ENCODE data around the gene LRRC34.

The LRRC34 gene

DNA sequence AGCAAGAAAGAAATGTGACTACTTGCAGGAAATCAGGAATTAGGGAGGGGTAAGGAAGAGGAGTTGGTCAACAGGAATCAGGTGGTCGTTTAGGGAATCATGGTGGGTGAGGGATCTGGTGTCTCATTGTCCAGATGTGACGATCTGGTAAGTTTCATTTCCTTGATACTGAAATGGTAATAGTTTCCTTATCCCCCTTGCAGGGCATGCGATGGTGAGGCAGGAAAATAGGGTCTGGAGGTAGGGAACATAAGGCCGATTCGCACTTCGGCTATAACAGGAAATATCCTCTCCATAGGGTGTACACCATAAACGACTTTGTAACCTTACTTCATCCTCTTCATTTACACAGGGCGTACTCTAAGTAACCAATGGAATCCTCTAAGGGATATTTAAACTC is 574 bp upstream of the LRRC34 start:
- TF ChIP-seq, protein P1, sequence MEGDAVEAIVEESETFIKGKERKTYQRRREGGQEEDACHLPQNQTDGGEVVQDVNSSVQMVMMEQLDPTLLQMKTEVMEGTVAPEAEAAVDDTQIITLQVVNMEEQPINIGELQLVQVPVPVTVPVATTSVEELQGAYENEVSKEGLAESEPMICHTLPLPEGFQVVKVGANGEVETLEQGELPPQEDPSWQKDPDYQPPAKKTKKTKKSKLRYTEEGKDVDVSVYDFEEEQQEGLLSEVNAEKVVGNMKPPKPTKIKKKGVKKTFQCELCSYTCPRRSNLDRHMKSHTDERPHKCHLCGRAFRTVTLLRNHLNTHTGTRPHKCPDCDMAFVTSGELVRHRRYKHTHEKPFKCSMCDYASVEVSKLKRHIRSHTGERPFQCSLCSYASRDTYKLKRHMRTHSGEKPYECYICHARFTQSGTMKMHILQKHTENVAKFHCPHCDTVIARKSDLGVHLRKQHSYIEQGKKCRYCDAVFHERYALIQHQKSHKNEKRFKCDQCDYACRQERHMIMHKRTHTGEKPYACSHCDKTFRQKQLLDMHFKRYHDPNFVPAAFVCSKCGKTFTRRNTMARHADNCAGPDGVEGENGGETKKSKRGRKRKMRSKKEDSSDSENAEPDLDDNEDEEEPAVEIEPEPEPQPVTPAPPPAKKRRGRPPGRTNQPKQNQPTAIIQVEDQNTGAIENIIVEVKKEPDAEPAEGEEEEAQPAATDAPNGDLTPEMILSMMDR (IDR thresholded peaks at IDR 0.05; ENCODE audit: low read depth, low read length, missing control alignments): no peak
- Histone ChIP-seq H3K27ac (no peak overlapping the region), H3K27me3 (replicated peaks) (no peaks in the 10 kb centered on the region), H3K36me3 (replicated peaks) (no peaks in the 10 kb centered on the region), H3K4me3 (ENCODE audit: low read depth, low read length) (peak overlapping the region; percentile 32)
- in situ Hi-C loops (cut with HindIII; ENCODE audit: low pct_ligation_motif_present, low sequenced_read_pairs): no loop called here
- DNase-seq: no peak

DNA sequence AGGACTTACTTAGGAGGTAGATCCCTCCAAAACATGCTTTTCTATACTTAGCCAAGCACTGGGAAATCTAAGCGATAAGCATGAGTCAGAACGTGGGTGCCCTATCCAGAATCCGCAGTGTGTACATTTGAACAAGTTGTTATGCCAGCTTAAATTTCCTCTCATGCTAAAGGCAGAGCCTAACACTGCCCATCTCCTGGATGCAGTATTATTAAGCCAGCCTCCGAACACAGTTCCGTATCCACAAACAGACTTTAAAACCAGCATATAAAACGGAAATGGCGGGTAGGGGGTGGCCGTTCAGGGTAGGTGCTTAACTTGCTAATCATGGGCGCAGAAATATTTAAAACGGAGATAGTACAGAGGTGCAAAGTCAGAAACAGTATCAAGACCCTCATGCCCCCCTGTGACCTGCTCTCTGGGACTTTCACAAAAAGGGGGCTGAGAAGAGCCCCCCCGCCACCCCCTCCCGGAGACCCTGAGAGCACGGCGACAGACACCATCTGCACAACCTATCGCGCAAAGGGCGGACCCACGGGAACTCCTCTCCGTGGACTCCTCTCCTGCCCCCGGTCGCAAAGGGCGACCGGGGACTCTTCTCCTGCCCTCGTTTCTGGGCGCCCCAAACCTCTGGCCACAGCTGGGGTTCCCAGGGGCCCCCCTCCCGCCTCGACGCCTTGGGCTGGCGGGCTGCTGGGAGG is 923 bp downstream of the LRRC34 start:
- TF ChIP-seq, protein P1 (IDR thresholded peaks at IDR 0.05; ENCODE audit: low read depth, low read length, missing control alignments): no peak
- DNase-seq: peak; percentile 71
- in situ Hi-C loops (cut with HindIII; ENCODE audit: low pct_ligation_motif_present, low sequenced_read_pairs): no loop called here
- Histone ChIP-seq H3K27me3 (replicated peaks) (no peaks in the 10 kb centered on the region), H3K36me3 (replicated peaks) (no peaks in the 10 kb centered on the region), H3K27ac (peak overlapping the region; percentile 49), H3K4me3 (ENCODE audit: low read depth, low read length) (peak overlapping the region; percentile 65)

DNA sequence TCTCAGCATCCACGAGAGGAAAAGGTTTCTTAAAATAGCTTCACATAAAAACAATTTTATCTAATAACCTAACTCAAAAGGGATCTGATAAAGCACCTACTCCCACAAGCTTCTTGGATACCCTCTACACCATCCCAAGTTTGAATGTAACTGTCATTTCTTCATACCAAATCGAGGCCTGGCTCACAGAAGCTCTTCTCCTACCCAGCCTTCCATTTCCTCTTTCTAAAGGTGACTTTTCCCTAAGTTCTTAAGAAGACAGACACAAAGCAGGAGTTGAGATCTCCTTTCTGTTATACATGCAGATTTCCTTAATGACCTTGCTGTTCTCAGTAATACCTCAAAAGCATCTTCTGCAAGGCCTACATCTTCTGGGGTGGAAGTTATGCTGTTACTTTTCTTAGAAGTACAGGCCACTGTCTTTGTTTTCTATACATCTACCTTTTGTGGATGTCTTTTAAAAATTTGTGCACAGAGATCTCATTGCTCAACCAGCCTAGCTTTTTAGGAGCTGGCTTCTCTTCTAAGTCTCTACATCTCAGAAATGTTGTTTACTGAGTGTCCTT is 3.4 kb downstream of the LRRC34 start:
- Histone ChIP-seq H3K4me3 (ENCODE audit: low read depth, low read length) (no peak overlapping the region), H3K27me3 (replicated peaks) (no peaks in the 10 kb centered on the region), H3K36me3 (replicated peaks) (no peaks in the 10 kb centered on the region), H3K27ac (no peak overlapping the region)
- DNase-seq: no peak
- TF ChIP-seq, protein P1 (IDR thresholded peaks at IDR 0.05; ENCODE audit: low read depth, low read length, missing control alignments): no peak
- in situ Hi-C loops (cut with HindIII; ENCODE audit: low pct_ligation_motif_present, low sequenced_read_pairs): no loop called here

DNA sequence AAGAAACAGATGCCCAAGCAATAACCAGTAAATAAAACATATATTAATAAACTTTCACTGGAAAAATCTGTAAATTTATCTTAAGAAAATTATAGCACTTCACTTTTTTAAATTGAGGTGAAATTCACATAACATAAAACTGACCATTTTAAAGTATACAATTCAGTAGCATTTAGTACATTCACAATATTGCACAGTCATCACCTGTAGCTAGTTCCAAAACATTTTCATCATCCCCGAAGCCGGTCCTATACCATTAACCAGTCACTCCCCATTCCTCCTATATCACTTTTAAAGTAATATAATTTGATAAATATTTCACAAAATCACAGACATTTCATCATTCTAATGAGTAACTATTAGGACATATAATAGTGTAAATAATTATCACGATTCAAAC is 8.0 kb downstream of the LRRC34 start:
- in situ Hi-C loops (cut with HindIII; ENCODE audit: low pct_ligation_motif_present, low sequenced_read_pairs): no loop called here
- TF ChIP-seq, protein P1 (IDR thresholded peaks at IDR 0.05; ENCODE audit: low read depth, low read length, missing control alignments): no peak
- H3K27me3 ChIP-seq (replicated peaks): no peaks in the 10 kb centered on the region
- H3K36me3 ChIP-seq (replicated peaks): no peaks in the 10 kb centered on the region
- DNase-seq: no peak
- H3K27ac ChIP-seq: no peak overlapping the region
- H3K4me3 ChIP-seq (ENCODE audit: low read depth, low read length): no peak overlapping the region

DNA sequence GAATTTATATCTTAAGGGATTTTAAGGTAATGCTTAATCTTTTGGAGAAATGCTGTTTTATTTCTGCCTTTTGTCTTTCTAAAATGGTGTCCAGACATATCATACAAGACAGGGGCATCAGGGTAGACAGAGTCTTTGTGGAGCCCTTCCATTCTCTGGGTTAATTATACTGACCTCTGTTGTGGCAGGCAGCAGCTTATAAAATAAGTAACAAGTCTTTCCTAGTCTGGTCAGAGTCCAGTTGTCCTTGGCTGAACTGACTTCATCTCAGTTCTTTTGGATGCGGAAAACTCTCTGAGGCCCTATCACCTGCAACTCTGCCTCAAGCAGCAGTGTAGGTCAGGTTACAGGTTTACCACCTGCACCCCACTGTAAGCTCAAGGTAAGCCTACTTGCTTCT is 20.3 kb downstream of the LRRC34 start:
- no peak for DNase-seq
- H3K4me3 ChIP-seq (ENCODE audit: low read depth, low read length): no peak overlapping the region
- no peak overlapping the region for H3K27ac ChIP-seq
- H3K36me3 ChIP-seq (replicated peaks): peaks cover 13% of the 10 kb centered on the region
- TF ChIP-seq, protein P1 (IDR thresholded peaks at IDR 0.05; ENCODE audit: low read depth, low read length, missing control alignments): no peak
- in situ Hi-C loops (cut with HindIII; ENCODE audit: low pct_ligation_motif_present, low sequenced_read_pairs): no loop called here
- H3K27me3 ChIP-seq (replicated peaks): no peaks in the 10 kb centered on the region
